Frontal cortex (tissue), 4 donors: ENCODE measurements around the gene KCNE2. TPM values are rescaled to one million over a fixed set of nuclear protein-coding genes. Genes with fewer than 3 reads are reported as not detected.

Source experiments
- DNase-seq, 2 donors: peaks; one replicate each; pipeline ENCODE4 v3.0.0; 2012; ENCODE audit warnings: low spot score in 2 of 2
- FAIRE-seq: peaks from 2 replicates; lab custom pipeline; 2012; peaks lifted over from hg19 to GRCh38; lab: Jason Lieb, UNC
- total RNA-seq: library from RNA; depleted of rRNA; stranded (reverse); fragments of >200 nt; gene quantifications from one replicate; pipeline ENCODE4 v1.2.3, GENCODE V29; 2014
- donor health status: control.
- donor health status: control.
- donor health status: control.

Gene KCNE2
- total RNA-seq: under 0.01 TPM

- FAIRE-seq (no peak), DNase-seq (no peak)
These were observed at the start of gene KCNE2 for GRCh38 chr21:34363733-34364132. Gene KCNE2, plus strand, starts transcription at chr21:34364006. Its CDS starts 6,473 bp downstream, at chr21:34370479.

- no peak for DNase-seq
- FAIRE-seq: no peak
These were observed 44.2 kb upstream of the KCNE2 start for GRCh38 chr21:34319585-34319984.

- FAIRE-seq (no peak), DNase-seq (no peak)
These were observed 43.8 kb upstream of the KCNE2 start for GRCh38 chr21:34320011-34320410.

GRCh38 chr21:34330055-34330454 lies 33.8 kb upstream of the KCNE2 start:
- FAIRE-seq (no peak), DNase-seq (no peak)

GRCh38 chr21:34331726-34332125 lies 32.1 kb upstream of the KCNE2 start:
- FAIRE-seq (no peak), DNase-seq (no peak)

DNA sequence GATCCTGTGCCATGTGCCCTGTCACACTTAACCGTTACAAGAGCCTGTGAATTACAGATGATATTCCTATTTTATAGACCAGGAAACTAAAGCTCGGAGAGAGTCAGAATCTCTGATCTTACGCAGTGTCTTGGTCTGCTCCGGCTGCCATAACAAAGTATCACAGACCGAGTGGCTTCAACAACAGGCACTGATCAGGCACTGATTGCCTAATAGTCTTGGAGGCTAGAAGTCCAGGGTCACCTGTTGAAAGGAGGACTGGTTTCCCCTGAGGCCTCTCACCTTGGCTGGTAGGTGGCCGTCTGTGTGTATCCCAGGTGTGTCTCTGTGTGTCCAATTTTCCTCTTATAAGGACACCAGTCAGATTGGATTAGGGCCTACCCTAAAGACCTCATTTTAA lies 31.5 kb upstream of the KCNE2 start:
- no peak for FAIRE-seq
- no peak for DNase-seq

DNA sequence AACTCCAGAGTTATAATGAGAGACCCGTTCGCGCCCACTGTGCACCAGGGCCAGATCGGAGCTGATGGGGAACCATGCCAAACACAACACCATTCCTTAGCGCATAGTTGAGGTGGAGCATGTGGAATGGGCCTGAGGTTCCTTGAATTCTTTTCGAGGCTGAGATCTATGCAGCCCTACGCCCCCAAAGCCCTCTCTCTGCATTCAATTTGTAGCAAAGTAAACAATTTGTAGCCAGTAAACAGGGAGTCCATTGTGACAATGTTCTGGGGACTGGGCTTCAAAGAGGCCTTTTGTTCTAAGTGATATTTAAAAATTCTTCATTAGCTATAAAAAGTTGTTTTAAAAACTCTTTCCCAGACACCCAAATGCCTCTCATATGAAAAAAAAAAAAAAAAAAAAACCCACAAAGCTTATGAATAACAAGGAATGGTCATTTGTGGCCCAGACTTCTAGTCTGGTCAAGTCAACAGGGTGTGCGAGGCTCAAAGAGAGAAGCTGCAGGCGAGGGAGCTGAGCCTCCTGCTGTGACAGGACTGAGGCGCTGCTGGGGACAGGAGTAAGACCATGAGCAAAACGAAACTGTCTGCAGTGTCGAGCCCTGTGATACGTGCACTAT lies 30.6 kb upstream of the KCNE2 start:
- DNase-seq: no peak
- no peak for FAIRE-seq

GRCh38 chr21:34335316-34335715 lies 28.5 kb upstream of the KCNE2 start:
- FAIRE-seq: no peak
- DNase-seq: no peak

- FAIRE-seq (no peak), DNase-seq (no peak)
These were observed 27.6 kb upstream of the KCNE2 start for GRCh38 chr21:34336245-34336644.

DNA sequence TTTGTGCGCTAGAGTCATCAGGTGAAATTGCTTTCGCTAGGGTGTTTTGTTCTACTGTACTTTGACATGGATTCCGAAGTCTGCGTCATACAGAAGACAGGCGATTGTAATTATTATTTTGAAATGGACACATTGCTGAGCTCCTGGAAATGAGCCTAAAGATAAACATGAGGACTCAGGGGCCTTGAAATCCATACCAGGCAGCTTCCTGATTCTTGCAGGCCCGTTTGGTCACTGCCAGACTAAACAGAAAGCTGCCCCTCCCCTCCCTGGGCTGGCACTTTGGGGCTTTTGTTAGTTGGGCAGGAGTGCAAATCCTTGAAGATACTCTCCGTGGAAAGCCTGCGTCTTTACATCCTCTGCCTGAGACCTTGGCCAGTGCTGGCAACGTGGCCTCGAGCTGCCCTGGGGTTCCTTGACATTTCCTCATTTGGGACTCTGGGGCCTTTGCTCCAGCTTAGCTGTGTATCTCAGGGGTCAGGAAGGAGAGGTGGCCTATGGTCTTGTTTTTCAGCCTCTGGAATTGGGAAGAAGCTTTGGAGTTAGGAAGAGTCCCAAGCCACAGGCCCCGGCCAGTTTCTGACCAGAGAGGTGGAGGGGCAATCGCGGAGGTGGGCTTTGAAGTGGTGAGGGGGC lies 26.9 kb upstream of the KCNE2 start:
- DNase-seq: no peak
- no peak for FAIRE-seq

- DNase-seq (no peak), FAIRE-seq (no peak)
These were observed 26.1 kb upstream of the KCNE2 start for GRCh38 chr21:34337741-34338140.

DNA sequence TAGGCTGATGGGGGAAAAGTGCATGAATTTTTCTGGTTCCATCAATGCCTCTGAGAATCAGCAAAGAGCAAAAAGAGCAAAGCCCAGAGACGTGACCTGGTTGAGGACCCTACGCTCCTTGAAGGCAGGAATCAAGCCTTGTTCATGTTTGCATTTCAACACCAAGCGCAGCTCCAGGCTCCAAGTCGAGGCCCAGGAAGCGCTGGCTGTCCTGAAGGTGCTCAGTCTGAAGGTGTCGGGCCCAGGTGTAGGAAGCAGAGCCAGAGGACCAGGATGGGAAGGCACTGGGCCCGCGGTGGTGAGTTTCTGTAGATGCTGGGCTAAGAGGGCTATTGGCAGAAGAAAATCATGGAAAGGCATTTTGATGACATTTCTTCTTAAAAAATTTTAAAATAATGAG lies 25.6 kb upstream of the KCNE2 start:
- no peak for DNase-seq
- FAIRE-seq: no peak

GRCh38 chr21:34340061-34340460 lies 23.7 kb upstream of the KCNE2 start:
- no peak for FAIRE-seq
- DNase-seq: no peak

DNA sequence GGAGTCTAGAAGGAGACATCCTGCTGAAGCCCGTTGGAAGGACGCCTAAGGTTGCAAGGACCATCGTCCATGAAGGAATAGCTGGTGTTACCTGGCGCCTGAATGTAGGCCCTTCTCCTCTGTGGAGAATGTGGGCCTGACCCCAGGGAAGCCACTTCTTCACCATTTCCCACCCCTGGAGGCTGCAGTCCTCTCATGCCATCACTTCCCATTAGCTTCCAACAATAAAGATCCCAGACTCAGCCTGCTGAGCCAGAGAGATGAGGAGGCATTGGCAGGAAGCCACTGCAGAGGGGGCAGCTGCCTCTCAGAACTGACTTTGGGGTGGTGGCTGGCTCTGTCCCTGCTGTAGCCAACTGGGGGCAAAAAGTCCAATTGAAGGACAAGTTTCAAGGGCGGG lies 21.3 kb upstream of the KCNE2 start:
- no peak for DNase-seq
- FAIRE-seq: no peak

DNA sequence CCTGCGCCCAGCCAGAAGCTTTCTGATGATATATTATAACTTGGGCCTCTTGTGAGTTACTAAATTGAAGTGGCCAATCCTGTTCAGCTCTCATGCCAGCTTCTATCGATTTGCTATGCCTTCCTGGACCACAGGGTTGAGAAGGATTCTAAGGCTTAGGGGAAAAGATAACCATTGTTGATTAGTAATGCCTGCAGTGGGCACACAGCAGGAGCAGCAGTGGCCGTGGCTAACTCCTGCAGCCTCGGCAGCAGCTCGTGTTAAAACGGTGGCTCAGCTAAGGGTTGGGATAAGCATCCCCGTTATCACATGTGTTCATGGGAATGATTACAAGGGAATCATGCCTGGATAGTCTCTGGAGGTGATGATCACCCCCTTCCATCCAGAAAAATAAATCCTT lies 20.5 kb upstream of the KCNE2 start:
- FAIRE-seq: no peak

DNA sequence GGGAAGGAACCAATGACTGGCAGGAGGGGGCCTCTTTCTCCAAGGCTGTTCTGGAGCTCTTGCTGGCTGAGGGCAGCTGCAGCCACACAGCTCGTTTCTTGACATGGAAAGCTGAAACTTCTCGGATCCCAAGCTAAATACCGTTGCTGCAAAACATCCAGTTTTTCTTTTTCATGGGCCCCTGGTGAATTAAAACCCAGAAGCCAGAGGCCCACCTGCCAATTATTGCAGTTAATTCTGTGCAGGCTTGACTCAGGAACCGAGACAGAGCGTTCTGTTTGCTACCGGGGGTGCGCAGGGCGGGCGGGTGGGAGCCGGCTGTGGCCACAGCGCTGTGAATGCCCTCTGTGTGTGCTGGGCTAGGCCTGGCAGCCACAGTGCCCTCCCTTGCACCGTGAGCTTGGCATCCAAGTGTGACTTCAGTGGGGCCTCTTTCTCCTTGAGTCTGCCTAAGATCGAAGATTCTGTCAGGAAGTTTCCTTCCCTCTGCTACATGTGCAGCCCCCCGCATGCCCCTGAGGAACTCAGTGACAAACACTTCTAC lies 19.9 kb upstream of the KCNE2 start:
- DNase-seq (no peak), FAIRE-seq (no peak)

More for the DNA sequence above, 20.5 kb upstream of the KCNE2 start:
- no peak for DNase-seq

- no peak for DNase-seq
- no peak for FAIRE-seq
These were observed 19.2 kb upstream of the KCNE2 start for GRCh38 chr21:34344584-34344983.

DNA sequence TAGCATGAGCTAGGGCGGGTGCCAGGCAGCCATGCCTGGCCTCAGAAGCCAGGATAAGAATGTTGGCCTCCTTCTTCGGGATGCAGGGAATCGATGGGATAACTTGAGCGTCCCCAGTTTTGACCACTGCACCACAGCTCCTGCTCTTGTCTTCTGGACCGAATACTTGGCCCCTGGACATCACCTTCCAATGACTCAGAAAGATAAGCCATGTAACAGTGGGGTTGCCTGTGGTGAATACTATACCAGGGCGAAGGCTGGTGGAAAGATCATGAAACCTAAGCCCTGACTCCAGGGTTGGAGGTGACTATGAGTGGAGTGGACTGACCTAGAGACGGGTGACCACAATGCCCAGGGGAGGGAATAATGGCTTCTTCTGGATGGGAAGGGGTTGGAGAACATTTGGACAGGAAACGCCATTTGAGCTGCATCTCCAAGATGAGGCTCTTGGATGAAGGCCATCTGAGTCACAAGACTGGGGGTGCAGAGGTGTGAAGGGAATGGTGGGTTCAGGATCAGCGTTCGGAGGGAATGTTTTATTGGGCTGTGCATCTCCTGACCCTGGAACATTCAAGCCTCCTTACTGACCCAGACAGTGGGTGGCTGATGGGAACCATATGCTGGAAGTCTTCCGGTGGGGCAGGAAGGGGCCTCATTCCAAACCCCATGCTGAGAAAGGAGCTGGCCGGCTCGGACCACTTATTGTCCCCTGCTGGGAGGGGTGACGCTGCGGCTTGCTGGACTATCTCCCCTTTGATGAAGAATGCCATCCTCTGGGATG lies 18.5 kb upstream of the KCNE2 start:
- FAIRE-seq (no peak), DNase-seq (no peak)

DNA sequence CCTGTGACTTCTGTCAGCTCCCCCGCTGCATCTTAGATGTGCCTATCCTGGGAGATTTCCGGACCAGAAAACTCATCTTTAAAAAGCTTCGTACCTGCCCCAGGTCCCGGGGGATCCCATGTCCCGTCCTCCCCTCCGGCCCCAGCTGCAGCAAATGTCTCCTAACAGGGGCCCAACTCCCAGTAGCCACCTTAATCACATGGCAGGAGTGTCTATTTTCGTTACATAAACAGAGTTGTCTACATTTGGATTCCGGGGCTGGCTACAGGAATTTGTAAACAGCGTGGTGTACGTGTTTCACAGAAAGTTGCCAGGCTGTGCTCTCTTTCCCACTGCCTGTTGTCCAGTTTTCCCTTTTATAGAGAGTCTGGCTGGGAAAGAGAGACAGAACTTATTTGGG lies 17.9 kb upstream of the KCNE2 start:
- no peak for FAIRE-seq
- no peak for DNase-seq

DNA sequence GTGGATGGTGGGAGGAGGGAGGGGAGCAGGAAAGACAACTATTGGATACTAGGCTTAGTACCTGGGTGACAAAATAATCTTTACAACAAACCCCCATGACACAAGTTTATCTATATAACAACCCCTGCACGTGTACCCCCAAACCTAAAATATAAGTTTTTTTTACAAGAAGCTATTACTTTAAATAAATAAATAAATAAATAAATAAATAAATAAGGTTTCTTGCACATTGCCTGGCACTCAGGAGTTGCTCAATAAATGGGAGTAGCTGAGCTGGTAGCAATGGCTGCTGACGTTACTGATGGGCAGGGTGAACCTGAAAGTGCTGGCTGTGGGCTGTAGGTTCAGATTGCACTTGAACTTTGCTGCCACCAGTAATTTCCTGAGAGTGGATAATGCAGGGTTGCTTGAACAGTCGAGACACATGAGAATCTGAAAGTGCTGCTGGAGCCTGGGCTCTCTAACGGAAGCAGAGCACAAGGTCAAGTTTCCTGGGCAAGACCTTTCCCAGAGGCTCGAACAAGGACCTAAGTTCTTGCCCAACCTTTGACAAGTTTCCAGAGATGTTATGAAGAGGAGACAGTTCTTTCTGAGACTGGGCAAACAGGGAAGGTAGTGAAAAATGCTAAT lies 14.8 kb upstream of the KCNE2 start:
- DNase-seq (no peak), FAIRE-seq (no peak)
